ENCODE results near the gene FGF14.

GRCh38 chr13:101869553-101869952 lies 532.3 kb downstream of the FGF14 start:
- TF ChIP-seq RAD21 (IDR thresholded peaks at IDR 0.05; ENCODE audit: low read length) (no peak), POLR2A (IDR thresholded peaks at IDR 0.05; ENCODE audit: low read depth, low read length) (no peak), CTCF (conservative IDR thresholded peaks at IDR 0.05; ENCODE audit: low read depth, low read length) (no peak), MAZ (IDR thresholded peaks at IDR 0.05; ENCODE audit: borderline replicate concordance, low read depth, low read length) (no peak), SMC3 (IDR thresholded peaks at IDR 0.05; ENCODE audit: low read depth, low read length) (no peak), CHD1 (IDR thresholded peaks at IDR 0.05; ENCODE audit: low read depth, low read length) (no peak), USF2 (IDR thresholded peaks at IDR 0.05; ENCODE audit: low read depth, low read length) (no peak), MAFK (IDR thresholded peaks at IDR 0.05; ENCODE audit: low read depth, low read length) (no peak)

All from IMR-90 (cell line).